ENCODE results near the gene NLRC5. TPM values are rescaled to one million over a fixed set of nuclear protein-coding genes. Genes with fewer than 3 reads are reported as not detected.

The NLRC5 gene
- polyA plus RNA-seq, 1 experiment, result 19.2 TPM

- no peak for TF ChIP-seq CTCF (IDR thresholded peaks at IDR 0.05; ENCODE audit: insufficient read depth, low read depth, low read length)
- H3K27me3 ChIP-seq (ENCODE audit: control insufficient read depth, insufficient read depth, low read length), result no peaks in the 10 kb centered on the region
- peaks cover 20% of the 10 kb centered on the region for H3K36me3 ChIP-seq (ENCODE audit: control insufficient read depth, insufficient read depth, low read length)
- ChIA-PET POLR2A (no interaction called here), CTCF (interaction anchor here (1.1 to 3.2 kb wide), 3 partner anchors 9 to 55 kb away, joined by 3 to 16 read pairs (median 4); partner anchors contain the start of gene CPNE2)
- H3K4me3 ChIP-seq (ENCODE audit: low read depth, low read length), result no peak overlapping the region
- no peak for DNase-seq (ENCODE audit: low read depth)
Measured at GRCh38 chr16:57113042-57113453, 123.7 kb downstream of the NLRC5 start.

GRCh38 chr16:57113664-57114063, 124.3 kb downstream of the NLRC5 start:
- no peak for TF ChIP-seq CTCF (IDR thresholded peaks at IDR 0.05; ENCODE audit: insufficient read depth, low read depth, low read length)
- POLR2A ChIA-PET, result interaction anchor here (0.6 kb wide), 1 partner anchor 178 kb away, joined by 3 read pairs; no protein-coding TSS in a partner anchor

GRCh38 chr16:57115168-57115513, 125.8 kb downstream of the NLRC5 start:
- TF ChIP-seq CTCF (IDR thresholded peaks at IDR 0.05; ENCODE audit: insufficient read depth, low read depth, low read length), result no peak
- no peak for DNase-seq (ENCODE audit: low read depth)
- CTCF ChIA-PET, result interaction anchor here (0.6 to 1.4 kb wide), 2 partner anchors 14 to 388 kb away, joined by 3 read pairs; no protein-coding TSS in a partner anchor
- Histone ChIP-seq H3K27me3 (ENCODE audit: control insufficient read depth, insufficient read depth, low read length) (no peaks in the 10 kb centered on the region), H3K4me3 (ENCODE audit: low read depth, low read length) (no peak overlapping the region), H3K36me3 (ENCODE audit: control insufficient read depth, insufficient read depth, low read length) (peaks cover 22% of the 10 kb centered on the region)
- POLR2A ChIA-PET, result no interaction called here

More at GRCh38 chr16:57113664-57114063, 124.3 kb downstream of the NLRC5 start:
- H3K27me3 ChIP-seq (ENCODE audit: control insufficient read depth, insufficient read depth, low read length), result no peaks in the 10 kb centered on the region
- peaks cover 20% of the 10 kb centered on the region for H3K36me3 ChIP-seq (ENCODE audit: control insufficient read depth, insufficient read depth, low read length)
- no peak overlapping the region for H3K4me3 ChIP-seq (ENCODE audit: low read depth, low read length)
- DNase-seq (ENCODE audit: low read depth), result no peak
- CTCF ChIA-PET, result interaction anchor here (1.1 to 3.2 kb wide), 3 partner anchors 10 to 54 kb away, joined by 3 to 16 read pairs (median 4); partner anchors contain the start of gene CPNE2

GRCh38 chr16:57115514-57116182, 126.3 kb downstream of the NLRC5 start:
- Histone ChIP-seq H3K4me3 (ENCODE audit: low read depth, low read length) (no peak overlapping the region), H3K36me3 (ENCODE audit: control insufficient read depth, insufficient read depth, low read length) (peaks cover 22% of the 10 kb centered on the region), H3K27me3 (ENCODE audit: control insufficient read depth, insufficient read depth, low read length) (no peaks in the 10 kb centered on the region)
- POLR2A ChIA-PET, result no interaction called here
- no peak for TF ChIP-seq CTCF (IDR thresholded peaks at IDR 0.05; ENCODE audit: insufficient read depth, low read depth, low read length)
- CTCF ChIA-PET, result interaction anchor here (0.6 to 1.4 kb wide), 2 partner anchors 14 to 388 kb away, joined by 3 read pairs; no protein-coding TSS in a partner anchor
- no peak for DNase-seq (ENCODE audit: low read depth)

GRCh38 chr16:57118461-57119084, 129.2 kb downstream of the NLRC5 start:
- ChIA-PET POLR2A (no interaction called here), CTCF (interaction anchor here (0.8 to 1.1 kb wide), 2 partner anchors 13 to 15 kb away, joined by 3 to 4 read pairs; no protein-coding TSS in a partner anchor)
- H3K36me3 ChIP-seq (ENCODE audit: control insufficient read depth, insufficient read depth, low read length), result peaks cover 26% of the 10 kb centered on the region
- no peak for DNase-seq (ENCODE audit: low read depth)
- TF ChIP-seq CTCF (IDR thresholded peaks at IDR 0.05; ENCODE audit: insufficient read depth, low read depth, low read length), result no peak
- H3K4me3 ChIP-seq (ENCODE audit: low read depth, low read length), result no peak overlapping the region
- no peaks in the 10 kb centered on the region for H3K27me3 ChIP-seq (ENCODE audit: control insufficient read depth, insufficient read depth, low read length)

Measured in BJ (cell line).